ENCODE results near the gene INSM1.

GRCh38 chr20:20334489-20334888, 33.4 kb upstream of the INSM1 start:
- TF ChIP-seq FOXM1 (IDR thresholded peaks at IDR 0.05; ENCODE audit: borderline replicate concordance, low read depth) (no peak), EP300 (IDR thresholded peaks at IDR 0.05; ENCODE audit: borderline replicate concordance) (no peak), TCF12 (IDR thresholded peaks at IDR 0.05; ENCODE audit: low read depth) (no peak), USF1 (IDR thresholded peaks at IDR 0.05) (no peak), MAX (IDR thresholded peaks at IDR 0.05) (no peak), REST (IDR thresholded peaks at IDR 0.05; ENCODE audit: low read depth) (no peak), RAD21 (IDR thresholded peaks at IDR 0.05; ENCODE audit: low read depth) (no peak), CEBPB (IDR thresholded peaks at IDR 0.05) (no peak)

Data from Ishikawa (cell line).